HCT116 (cell line): ENCODE results near the gene ADARB2. TPM values are rescaled to one million over a fixed set of nuclear protein-coding genes. Genes with fewer than 3 reads are reported as not detected.

ENCODE experiments used
- ATAC-seq: fragments of 200-7000 bp; cut with Tn5 transposase; 2 replicates; pipeline ENCODE4 v1.9.1; 2020; ENCODE audit warnings: mild to moderate bottlenecking, moderate library complexity
- BruUV-seq: library from RNA; stranded (reverse); fragments of 400-500 nt; replicated peaks from 2 replicates; lab custom pipeline; 2021; lab: Mats Ljungman, UMichigan
- CTCF ChIA-PET: fragments of 300-600 bp; sonication (Branson Sonifier 250); formaldehyde crosslinking; loops from one replicate; lab custom pipeline; 2021; ENCODE audit warnings: antibody characterized with exemption; lab: Charles Lee
- POLR2A ChIA-PET: fragments of 300-600, 350-600 bp; sonication (Branson Sonifier 250); formaldehyde crosslinking; loops from one replicate; lab custom pipeline; 2021; ENCODE audit warnings: antibody characterized with exemption; lab: Charles Lee
- RAD21 ChIA-PET, 2 experiments: fragments of 300-600 bp; sonication (Branson Sonifier 250); formaldehyde crosslinking; loops; one replicate each; lab custom pipeline; 2023; ENCODE audit warnings: low total read pairs in 2 of 2; ENCODE audit not compliant: uncharacterized antibody in 2 of 2, unreplicated experiment in 2 of 2, low non-redundant PET in 1 of 2; lab: Charles Lee
- DNase-seq: peaks from one replicate; pipeline ENCODE4 v3.0.0-alpha.2; 2010; ENCODE audit warnings: low read depth, low spot score
- H2AFZ ChIP-seq: fragments of 200-600 bp; shearing (Covaris generic), sonication (generic); 2 replicates; pipeline ENCODE4 v1.6.1; 2017; ENCODE audit warnings: low read depth, mixed run types, mixed read lengths, antibody characterized with exemption, low read length; ENCODE audit not compliant: poor library complexity, severe bottlenecking
- H3K27ac ChIP-seq: 2 replicates; pipeline ENCODE4 v1.5.1; 2012; ENCODE audit warnings: low read depth, low read length
- H3K27me3 ChIP-seq: fragments of 200-600 bp; sonication (generic); 2 replicates; pipeline ENCODE4 v1.6.1; 2016; ENCODE audit warnings: mixed run types, low read length, mixed read lengths; ENCODE audit not compliant: insufficient read depth
- H3K36me3 ChIP-seq, 2 experiments: fragments of 200-500 bp in 1 of 2; fragments of 200-600 bp in 1 of 2; sonication (Bioruptor generic) in 1 of 2; sonication (generic) in 1 of 2; 2 replicates each; pipeline versions ENCODE4 v1.5.1 to v1.6.1; 2014 to 2016; ENCODE audit warnings: low read length in 2 of 2, inconsistent platforms in 1 of 2, mixed read lengths in 1 of 2, mixed run types in 1 of 2; ENCODE audit not compliant: insufficient read depth in 2 of 2, control insufficient read depth in 1 of 2
- H3K4me1 ChIP-seq, 2 experiments: fragments of 200-600 bp in 1 of 2; sonication (generic) in 1 of 2; 2 replicates each; pipeline versions ENCODE4 v1.5.1 to v1.6.1; 2012 to 2017; ENCODE audit warnings: low read length in 2 of 2, inconsistent platforms in 1 of 2, mild to moderate bottlenecking in 1 of 2, mixed read lengths in 1 of 2, mixed run types in 1 of 2, moderate library complexity in 1 of 2; ENCODE audit not compliant: insufficient read depth in 2 of 2, control insufficient read depth in 1 of 2
- H3K4me2 ChIP-seq: fragments of 200-600 bp; sonication (generic); 2 replicates; pipeline ENCODE4 v1.6.1; 2017; ENCODE audit warnings: mixed run types, low read length, mixed read lengths
- H3K4me3 ChIP-seq, 2 experiments: fragments of 200-600 bp in 1 of 2; sonication (generic) in 1 of 2; replicated peaks in 1 of 2; 2 replicates each; pipeline ENCODE4 v1.5.1; 2011 to 2016; ENCODE audit warnings: low read length in 2 of 2, control low read depth in 1 of 2, low read depth in 1 of 2, mild to moderate bottlenecking in 1 of 2, mixed read lengths in 1 of 2, mixed run types in 1 of 2
- H3K79me2 ChIP-seq: fragments of 200-600 bp; sonication (generic); 2 replicates; pipeline ENCODE4 v1.6.1; 2017; ENCODE audit warnings: mild to moderate bottlenecking, mixed run types, low read length, moderate library complexity, mixed read lengths; ENCODE audit not compliant: insufficient read depth
- H3K9ac ChIP-seq: fragments of 200-600 bp; sonication (generic); 2 replicates; pipeline ENCODE4 v1.6.1; 2016; ENCODE audit warnings: low read length, mixed read lengths
- H3K9me2 ChIP-seq: fragments of 200-600 bp; sonication (generic), shearing (Covaris generic); 2 replicates; pipeline ENCODE4 v1.6.1; 2017; ENCODE audit warnings: mixed run types, mild to moderate bottlenecking, moderate library complexity; ENCODE audit not compliant: insufficient read depth
- H3K9me3 ChIP-seq, 2 experiments: fragments of 200-500 bp in 1 of 2; fragments of 200-600 bp in 1 of 2; sonication (Bioruptor generic) in 1 of 2; sonication (generic) in 1 of 2; 2 replicates each; pipeline ENCODE4 v1.6.1; 2014 to 2017; ENCODE audit warnings: low read length in 2 of 2, mixed read lengths in 2 of 2, inconsistent platforms in 1 of 2, low read depth in 1 of 2, mild to moderate bottlenecking in 1 of 2, mixed run types in 1 of 2, moderate library complexity in 1 of 2; ENCODE audit not compliant: control insufficient read depth in 1 of 2, insufficient read depth in 1 of 2
- H4K20me1 ChIP-seq: fragments of 200-600 bp; sonication (generic), shearing (Covaris generic); 2 replicates; pipeline ENCODE4 v1.6.1; 2017; ENCODE audit warnings: mixed run types, mild to moderate bottlenecking, moderate library complexity; ENCODE audit not compliant: insufficient read depth
- CBX3 ChIP-seq: IDR thresholded peaks from 2 replicates; pipeline ENCODE4 v1.6.1; 2012; ENCODE audit warnings: low read depth
- CEBPB ChIP-seq: IDR thresholded peaks from 2 replicates; pipeline ENCODE4 v1.6.1; 2012; ENCODE audit warnings: low read depth
- EGR1 ChIP-seq: IDR thresholded peaks from 2 replicates; pipeline ENCODE4 v1.6.1; 2012; ENCODE audit warnings: low read depth
- EZH2 ChIP-seq: fragments of 200-600 bp; sonication (generic); IDR thresholded peaks from 2 replicates; pipeline ENCODE4 v1.6.1; 2017; ENCODE audit warnings: antibody characterized with exemption, mixed run types
- EZH2phosphoT487 ChIP-seq: fragments of 200-600 bp; IDR thresholded peaks from 2 replicates; pipeline ENCODE4 v1.6.1; 2018; ENCODE audit warnings: antibody characterized with exemption, borderline replicate concordance
- FOSL1 ChIP-seq: IDR thresholded peaks from 2 replicates; pipeline ENCODE4 v1.6.1; 2012; ENCODE audit warnings: low read depth
- POLR2A ChIP-seq: IDR thresholded peaks from 2 replicates; pipeline ENCODE4 v1.7.0; 2011; ENCODE audit warnings: borderline replicate concordance; ENCODE audit not compliant: insufficient read depth, insufficient read length; ENCODE audit errors: extremely low read depth
- SIN3A ChIP-seq: IDR thresholded peaks from 2 replicates; pipeline ENCODE4 v1.6.1; 2012; ENCODE audit warnings: low read depth
- SP1 ChIP-seq: IDR thresholded peaks from 2 replicates; pipeline ENCODE4 v1.6.1; 2012; ENCODE audit warnings: low read depth
- SRF ChIP-seq: IDR thresholded peaks from 2 replicates; pipeline ENCODE4 v1.6.1; 2012; ENCODE audit warnings: low read depth
- TCF7L2 ChIP-seq: IDR thresholded peaks from 2 replicates; pipeline ENCODE4 v1.7.0; 2011; ENCODE audit warnings: borderline replicate concordance, inconsistent platforms; ENCODE audit not compliant: insufficient read depth, insufficient read length; ENCODE audit errors: extremely low read depth
- ZFX ChIP-seq: fragments of 450-650 bp; IDR thresholded peaks from 2 replicates; pipeline ENCODE4 v1.6.1; 2017
- intact Hi-C: fragments of 100-400 bp; cut with micrococcal nuclease; formaldehyde crosslinking; loops from 2 replicates; pipeline ENCODE4 v1.10.0; 2022
- total RNA-seq: library from RNA; stranded (reverse); gene quantifications from one replicate; pipeline ENCODE4 v1.2.1, GENCODE V29; 2021; ENCODE audit not compliant: unreplicated experiment
- TF ChIP-seq, protein P1 (sequence below): IDR thresholded peaks from 2 replicates; pipeline ENCODE4 v1.6.1; 2012
- TF ChIP-seq, protein P2 (sequence below): IDR thresholded peaks from 2 replicates; pipeline ENCODE4 v1.6.1; 2012
- TF ChIP-seq, protein P3 (sequence below), 3 experiments: fragments of 200-600 bp in 1 of 3; sonication (generic) in 1 of 3; IDR thresholded peaks in 2 of 3; conservative IDR thresholded peaks in 1 of 3; 2 replicates each; pipeline ENCODE4 v1.5.1; 2012 to 2017; ENCODE audit warnings: low read depth in 2 of 3, low read length in 2 of 3, antibody characterized with exemption in 1 of 3, borderline replicate concordance in 1 of 3, control low read depth in 1 of 3, mild to moderate bottlenecking in 1 of 3, mixed read lengths in 1 of 3, mixed run types in 1 of 3, moderate library complexity in 1 of 3; ENCODE audit not compliant: insufficient read depth in 1 of 3
- TF ChIP-seq, protein P4 (sequence below): IDR thresholded peaks from 2 replicates; pipeline ENCODE4 v1.6.1; 2012; ENCODE audit warnings: low read depth

ADARB2 gene
- total RNA-seq, 1 experiment from 2014 or later: not detected

DNA sequence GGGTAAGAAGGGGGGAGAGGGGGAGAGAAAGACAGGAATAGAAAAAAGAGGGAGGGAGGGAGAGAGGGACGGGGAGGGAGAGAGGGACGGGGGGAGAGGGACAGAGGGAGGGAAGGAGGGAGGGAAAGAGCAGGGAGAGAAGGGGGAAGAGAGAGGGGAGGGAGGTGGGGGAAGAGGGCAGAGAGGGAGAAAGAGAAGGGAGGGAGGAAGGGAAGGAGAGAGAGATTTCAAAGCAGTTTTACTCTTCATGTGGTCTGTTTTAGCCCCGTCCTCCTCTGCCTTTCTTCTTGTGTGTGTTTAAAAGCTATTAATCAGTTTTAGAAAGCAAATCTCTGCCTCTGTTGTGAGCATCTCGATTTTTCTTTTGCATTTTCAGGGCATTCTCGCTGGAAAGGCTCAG, 444.2 kb downstream of the ADARB2 start:
- Histone ChIP-seq H3K4me3 (no peak overlapping the region), H2AFZ (no peak overlapping the region), H3K9me3 (no peaks in the 10 kb centered on the region), H3K4me1 (no peaks in the 10 kb centered on the region), H3K9me2 (no peaks in the 10 kb centered on the region), H3K9ac (no peak overlapping the region), H3K79me2 (no peaks in the 10 kb centered on the region), H3K27me3 (peaks cover 49% of the 10 kb centered on the region), H3K27ac (no peak overlapping the region), H3K4me2 (no peak overlapping the region), H3K36me3 (no peaks in the 10 kb centered on the region), H4K20me1 (no peaks in the 10 kb centered on the region)
- ATAC-seq (no peak), DNase-seq (no peak)
- ChIA-PET RAD21 (no interaction called here), POLR2A (no interaction called here), CTCF (no interaction called here)
- intact Hi-C loops: no loop called here
- BruUV-seq: no TSS peak
- TF ChIP-seq SRF (no peak), EGR1 (no peak), CEBPB (no peak), CBX3 (no peak)
- TF ChIP-seq, protein P1, sequence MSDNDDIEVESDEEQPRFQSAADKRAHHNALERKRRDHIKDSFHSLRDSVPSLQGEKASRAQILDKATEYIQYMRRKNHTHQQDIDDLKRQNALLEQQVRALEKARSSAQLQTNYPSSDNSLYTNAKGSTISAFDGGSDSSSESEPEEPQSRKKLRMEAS: no peak
- TF ChIP-seq, protein P2, sequence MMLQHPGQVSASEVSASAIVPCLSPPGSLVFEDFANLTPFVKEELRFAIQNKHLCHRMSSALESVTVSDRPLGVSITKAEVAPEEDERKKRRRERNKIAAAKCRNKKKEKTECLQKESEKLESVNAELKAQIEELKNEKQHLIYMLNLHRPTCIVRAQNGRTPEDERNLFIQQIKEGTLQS: no peak
- TF ChIP-seq, protein P3, sequence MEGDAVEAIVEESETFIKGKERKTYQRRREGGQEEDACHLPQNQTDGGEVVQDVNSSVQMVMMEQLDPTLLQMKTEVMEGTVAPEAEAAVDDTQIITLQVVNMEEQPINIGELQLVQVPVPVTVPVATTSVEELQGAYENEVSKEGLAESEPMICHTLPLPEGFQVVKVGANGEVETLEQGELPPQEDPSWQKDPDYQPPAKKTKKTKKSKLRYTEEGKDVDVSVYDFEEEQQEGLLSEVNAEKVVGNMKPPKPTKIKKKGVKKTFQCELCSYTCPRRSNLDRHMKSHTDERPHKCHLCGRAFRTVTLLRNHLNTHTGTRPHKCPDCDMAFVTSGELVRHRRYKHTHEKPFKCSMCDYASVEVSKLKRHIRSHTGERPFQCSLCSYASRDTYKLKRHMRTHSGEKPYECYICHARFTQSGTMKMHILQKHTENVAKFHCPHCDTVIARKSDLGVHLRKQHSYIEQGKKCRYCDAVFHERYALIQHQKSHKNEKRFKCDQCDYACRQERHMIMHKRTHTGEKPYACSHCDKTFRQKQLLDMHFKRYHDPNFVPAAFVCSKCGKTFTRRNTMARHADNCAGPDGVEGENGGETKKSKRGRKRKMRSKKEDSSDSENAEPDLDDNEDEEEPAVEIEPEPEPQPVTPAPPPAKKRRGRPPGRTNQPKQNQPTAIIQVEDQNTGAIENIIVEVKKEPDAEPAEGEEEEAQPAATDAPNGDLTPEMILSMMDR (IDR thresholded peaks at IDR 0.05 in 2 of 3, conservative IDR thresholded peaks at IDR 0.05 in 1 of 3; ENCODE audit: borderline replicate concordance in 1 of 3, insufficient read depth in 1 of 3, low read depth in 2 of 3, low read length in 2 of 3): no peak

DNA sequence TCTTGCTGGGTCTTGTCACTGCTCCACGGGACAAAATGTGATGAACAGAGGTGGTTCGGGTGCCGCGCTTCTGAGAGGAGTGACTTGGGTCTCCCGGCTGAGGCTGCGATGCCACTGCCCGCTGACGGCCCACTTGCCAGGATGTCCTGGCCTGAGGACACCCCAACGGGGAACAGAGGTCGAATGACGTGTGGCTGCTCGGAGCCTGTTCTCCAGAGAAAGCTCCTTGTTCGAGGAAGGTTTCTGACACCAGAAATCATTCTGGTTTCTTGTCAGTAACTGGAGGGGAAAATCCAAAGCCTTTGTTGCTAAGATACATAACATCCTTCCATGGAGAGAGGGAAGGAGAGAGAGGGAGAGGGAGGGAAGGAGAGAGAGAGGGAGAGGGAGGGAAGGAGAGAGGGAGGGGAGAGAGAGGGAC, 444.7 kb downstream of the ADARB2 start:
- ATAC-seq: no peak
- DNase-seq: no peak
- no peaks in the 10 kb centered on the region for H3K4me1 ChIP-seq
- H3K79me2 ChIP-seq: no peaks in the 10 kb centered on the region
- no peaks in the 10 kb centered on the region for H3K9me3 ChIP-seq
- BruUV-seq: no TSS peak
- no peak overlapping the region for H3K4me2 ChIP-seq
- no peaks in the 10 kb centered on the region for H3K36me3 ChIP-seq
- H3K9me2 ChIP-seq: no peaks in the 10 kb centered on the region
- POLR2A ChIA-PET: no interaction called here
- intact Hi-C loops: no loop called here
- no peak overlapping the region for H3K9ac ChIP-seq
- no peaks in the 10 kb centered on the region for H4K20me1 ChIP-seq
- H3K4me3 ChIP-seq: no peak overlapping the region
- H2AFZ ChIP-seq: no peak overlapping the region
- CTCF ChIA-PET: no interaction called here
- H3K27ac ChIP-seq: no peak overlapping the region
- peaks cover 48% of the 10 kb centered on the region for H3K27me3 ChIP-seq
- RAD21 ChIA-PET: no interaction called here
- TF ChIP-seq POLR2A (no peak), SP1 (no peak), TCF7L2 (no peak), EZH2 (no peak), FOSL1 (no peak), CEBPB (no peak), EZH2phosphoT487 (no peak), SRF (no peak), ZFX (no peak), SIN3A (no peak)
- TF ChIP-seq, protein P4, sequence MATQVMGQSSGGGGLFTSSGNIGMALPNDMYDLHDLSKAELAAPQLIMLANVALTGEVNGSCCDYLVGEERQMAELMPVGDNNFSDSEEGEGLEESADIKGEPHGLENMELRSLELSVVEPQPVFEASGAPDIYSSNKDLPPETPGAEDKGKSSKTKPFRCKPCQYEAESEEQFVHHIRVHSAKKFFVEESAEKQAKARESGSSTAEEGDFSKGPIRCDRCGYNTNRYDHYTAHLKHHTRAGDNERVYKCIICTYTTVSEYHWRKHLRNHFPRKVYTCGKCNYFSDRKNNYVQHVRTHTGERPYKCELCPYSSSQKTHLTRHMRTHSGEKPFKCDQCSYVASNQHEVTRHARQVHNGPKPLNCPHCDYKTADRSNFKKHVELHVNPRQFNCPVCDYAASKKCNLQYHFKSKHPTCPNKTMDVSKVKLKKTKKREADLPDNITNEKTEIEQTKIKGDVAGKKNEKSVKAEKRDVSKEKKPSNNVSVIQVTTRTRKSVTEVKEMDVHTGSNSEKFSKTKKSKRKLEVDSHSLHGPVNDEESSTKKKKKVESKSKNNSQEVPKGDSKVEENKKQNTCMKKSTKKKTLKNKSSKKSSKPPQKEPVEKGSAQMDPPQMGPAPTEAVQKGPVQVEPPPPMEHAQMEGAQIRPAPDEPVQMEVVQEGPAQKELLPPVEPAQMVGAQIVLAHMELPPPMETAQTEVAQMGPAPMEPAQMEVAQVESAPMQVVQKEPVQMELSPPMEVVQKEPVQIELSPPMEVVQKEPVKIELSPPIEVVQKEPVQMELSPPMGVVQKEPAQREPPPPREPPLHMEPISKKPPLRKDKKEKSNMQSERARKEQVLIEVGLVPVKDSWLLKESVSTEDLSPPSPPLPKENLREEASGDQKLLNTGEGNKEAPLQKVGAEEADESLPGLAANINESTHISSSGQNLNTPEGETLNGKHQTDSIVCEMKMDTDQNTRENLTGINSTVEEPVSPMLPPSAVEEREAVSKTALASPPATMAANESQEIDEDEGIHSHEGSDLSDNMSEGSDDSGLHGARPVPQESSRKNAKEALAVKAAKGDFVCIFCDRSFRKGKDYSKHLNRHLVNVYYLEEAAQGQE: no peak
- TF ChIP-seq, protein P1: no peak
